HG02943 (cell line): Measurements from ENCODE around the gene CHST8.
"Not testable (repeated sequence)": the region's sequence is repeated elsewhere in the genome, so short reads cannot be mapped to it uniquely, and the experiment has no call there.

Source experiments
- ATAC-seq: cut with Tn5 transposase; IDR thresholded peaks from one replicate; pipeline ENCODE4 v1.9.1; 2021; ENCODE audit warnings: mild to moderate bottlenecking, low read depth, moderate library complexity; ENCODE audit not compliant: unreplicated experiment

CHST8 gene

DNA sequence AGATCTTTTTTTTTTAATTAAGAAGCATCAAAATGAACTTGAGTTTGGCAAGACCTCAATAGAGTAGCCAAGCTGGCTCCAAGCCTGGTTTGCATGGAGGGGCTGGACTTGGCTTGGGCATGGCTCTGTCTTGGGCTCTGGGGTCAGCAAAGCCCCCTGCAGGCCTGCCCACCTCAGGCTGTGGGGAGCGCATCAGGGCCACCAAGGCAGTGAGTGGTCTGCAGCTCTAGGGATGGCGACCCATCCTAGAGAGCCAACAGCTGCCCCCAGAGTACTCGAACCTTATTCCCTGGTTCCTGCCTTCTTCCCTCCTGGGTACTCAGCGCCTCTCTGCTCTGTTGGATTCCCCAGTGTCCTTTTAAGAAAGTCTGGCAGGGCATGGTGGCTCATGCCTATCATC, 5.4 kb upstream of the CHST8 start:
- ATAC-seq, result no peak

- no peak for ATAC-seq
Measured at GRCh38 chr19:33616857-33617256, 4.9 kb upstream of the CHST8 start.

DNA sequence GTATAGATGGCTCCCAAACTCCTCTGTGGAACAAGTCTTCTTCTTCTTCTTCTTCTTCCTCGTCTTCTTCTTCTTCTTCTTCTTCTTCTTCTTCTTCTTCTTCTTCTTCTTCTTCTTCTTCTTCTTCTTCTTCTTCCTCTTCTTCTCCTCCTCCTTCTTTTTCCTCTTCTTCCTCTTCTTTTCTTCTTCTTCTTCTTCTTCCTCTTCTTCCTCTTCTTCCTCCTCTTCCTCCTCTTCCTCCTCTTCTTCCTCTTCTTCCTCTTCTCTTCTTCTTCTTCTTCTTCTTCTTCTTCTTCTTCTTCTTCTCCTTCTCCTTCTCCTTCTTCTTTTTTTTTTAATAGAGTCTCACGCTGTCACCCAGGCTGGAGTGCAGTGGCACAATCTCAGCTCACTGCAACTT, 3.4 kb upstream of the CHST8 start:
- ATAC-seq, result not testable (repeated sequence)

DNA sequence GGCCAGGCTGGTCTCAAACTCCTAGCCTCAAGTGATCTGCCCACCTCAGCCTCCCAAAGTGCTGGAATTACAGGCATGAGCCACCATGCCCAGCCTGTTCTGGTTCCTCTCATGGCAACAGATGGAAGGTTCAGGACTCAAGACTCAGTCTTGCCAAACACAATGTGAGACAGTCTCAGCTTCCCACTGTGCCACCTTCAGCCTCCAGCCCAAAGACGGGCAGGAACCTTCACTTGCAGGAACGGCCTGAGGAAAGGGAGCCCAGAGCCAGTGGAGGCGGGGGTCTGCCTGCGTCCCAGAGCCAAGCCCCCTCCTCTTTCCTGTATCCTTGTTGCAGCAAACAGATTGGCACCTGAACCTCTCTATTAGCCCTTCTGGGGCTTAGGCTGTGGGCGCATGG, 2.9 kb upstream of the CHST8 start:
- ATAC-seq, result no peak

- ATAC-seq, result no peak
Measured at GRCh38 chr19:33620611-33621010, 1.1 kb upstream of the CHST8 start.

GRCh38 chr19:33621065-33621785, 528 bp upstream of the CHST8 start:
- no peak for ATAC-seq

DNA sequence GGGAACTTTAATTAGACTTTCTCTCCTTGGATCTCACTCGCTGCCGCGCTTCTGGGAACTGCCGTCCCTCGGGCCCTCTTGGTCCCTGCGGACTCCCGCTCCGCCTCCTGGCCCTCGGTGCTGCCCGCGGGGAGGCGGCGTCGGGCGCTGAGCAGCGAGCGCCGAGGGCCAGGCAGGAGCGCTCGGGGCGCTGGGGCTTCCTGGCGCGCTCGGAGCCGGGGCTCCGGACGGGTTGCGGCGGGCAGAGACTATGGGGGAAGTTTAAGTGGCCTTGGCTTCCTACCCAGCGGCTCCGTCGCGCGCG, 704 bp downstream of the CHST8 start:
- no peak for ATAC-seq

DNA sequence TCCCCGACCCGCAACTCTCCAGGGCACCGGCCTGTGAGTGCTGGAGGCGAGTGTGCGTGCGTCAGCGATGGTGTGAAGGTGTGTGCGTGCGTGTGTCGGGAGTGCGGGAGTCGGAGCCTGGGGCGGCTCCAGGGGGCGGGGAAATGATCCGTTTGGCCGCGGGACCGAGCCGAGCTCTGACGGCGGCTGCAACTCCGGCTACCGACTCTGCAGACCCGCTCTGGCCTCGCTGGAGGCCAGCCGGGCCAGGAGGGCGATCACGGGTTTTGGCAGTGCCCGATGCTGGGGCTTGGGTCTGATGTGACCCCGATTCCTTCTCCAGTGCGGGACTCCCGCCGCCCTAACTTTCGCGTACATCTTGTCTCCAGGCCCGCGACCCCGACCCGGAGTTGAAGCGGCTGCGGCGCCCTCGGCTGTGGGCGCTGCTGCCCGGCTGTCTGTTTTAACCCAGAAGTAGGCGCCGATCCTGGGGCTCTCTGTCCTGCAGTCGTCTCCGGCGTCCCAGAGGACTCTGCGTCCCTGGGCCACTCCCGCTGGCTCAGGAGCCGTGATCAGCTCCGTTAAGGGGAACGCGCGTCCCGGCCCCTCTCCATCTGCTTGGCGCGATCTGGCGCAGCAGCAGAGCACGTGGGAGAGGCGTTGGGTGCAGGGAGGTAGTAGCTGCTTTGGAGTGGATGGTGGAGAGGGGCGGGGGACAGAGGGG, 1.2 kb downstream of the CHST8 start:
- no peak for ATAC-seq

- no peak for ATAC-seq
Measured at GRCh38 chr19:33624586-33624985, 2.8 kb downstream of the CHST8 start.

DNA sequence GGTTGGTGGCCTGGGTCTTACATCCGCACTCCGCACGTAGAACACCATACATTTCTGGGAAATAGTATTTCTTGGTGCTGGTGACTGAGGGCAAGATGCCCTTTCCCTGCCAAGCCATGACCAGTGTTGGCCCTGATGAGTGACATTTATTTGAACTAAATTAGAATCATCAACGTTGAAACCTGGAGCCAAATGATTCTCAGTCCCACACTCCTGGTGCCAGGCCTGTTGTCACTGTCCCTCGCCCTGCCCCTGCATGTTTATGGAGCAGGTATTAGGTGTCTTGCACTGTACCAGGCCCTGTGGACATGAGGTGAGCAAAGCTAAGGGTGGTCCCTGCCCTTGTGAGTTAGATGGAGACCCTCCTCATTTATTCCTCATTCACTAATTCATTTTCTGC, 5.8 kb downstream of the CHST8 start:
- ATAC-seq, result no peak

GRCh38 chr19:33627962-33628839, 6.4 kb downstream of the CHST8 start:
- no peak for ATAC-seq

- no peak for ATAC-seq
Measured at GRCh38 chr19:33628921-33629825, 7.4 kb downstream of the CHST8 start.

DNA sequence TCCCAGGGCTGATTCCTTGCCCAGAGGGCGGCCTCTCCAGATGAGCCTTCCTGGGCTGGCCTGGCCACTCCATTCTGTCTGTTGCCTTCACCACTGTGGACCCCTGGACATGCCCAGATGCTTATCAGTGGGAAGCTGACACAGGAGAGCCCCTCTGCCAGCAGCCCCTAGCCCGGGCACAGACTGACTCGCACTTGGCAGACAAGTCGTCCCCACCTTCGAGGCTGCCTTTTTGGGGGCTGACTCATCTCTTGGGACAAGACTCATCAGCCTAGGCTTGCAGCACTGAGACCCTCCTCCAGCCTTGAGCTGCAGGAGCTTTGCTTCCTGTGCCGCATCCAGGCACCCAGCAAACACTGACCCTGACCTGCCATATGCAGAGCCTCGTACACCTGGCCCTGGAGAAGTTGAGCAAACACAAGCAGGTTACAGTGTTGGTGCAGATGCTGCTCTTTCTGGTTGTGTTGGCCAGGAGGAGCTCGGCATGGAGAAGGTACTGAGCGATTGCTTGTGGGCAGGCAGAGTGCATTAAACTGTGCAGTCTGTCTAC, 8.1 kb downstream of the CHST8 start:
- no peak for ATAC-seq

GRCh38 chr19:33630880-33631608, 9.3 kb downstream of the CHST8 start:
- no peak for ATAC-seq

GRCh38 chr19:33631609-33631973, 9.8 kb downstream of the CHST8 start:
- no peak for ATAC-seq

DNA sequence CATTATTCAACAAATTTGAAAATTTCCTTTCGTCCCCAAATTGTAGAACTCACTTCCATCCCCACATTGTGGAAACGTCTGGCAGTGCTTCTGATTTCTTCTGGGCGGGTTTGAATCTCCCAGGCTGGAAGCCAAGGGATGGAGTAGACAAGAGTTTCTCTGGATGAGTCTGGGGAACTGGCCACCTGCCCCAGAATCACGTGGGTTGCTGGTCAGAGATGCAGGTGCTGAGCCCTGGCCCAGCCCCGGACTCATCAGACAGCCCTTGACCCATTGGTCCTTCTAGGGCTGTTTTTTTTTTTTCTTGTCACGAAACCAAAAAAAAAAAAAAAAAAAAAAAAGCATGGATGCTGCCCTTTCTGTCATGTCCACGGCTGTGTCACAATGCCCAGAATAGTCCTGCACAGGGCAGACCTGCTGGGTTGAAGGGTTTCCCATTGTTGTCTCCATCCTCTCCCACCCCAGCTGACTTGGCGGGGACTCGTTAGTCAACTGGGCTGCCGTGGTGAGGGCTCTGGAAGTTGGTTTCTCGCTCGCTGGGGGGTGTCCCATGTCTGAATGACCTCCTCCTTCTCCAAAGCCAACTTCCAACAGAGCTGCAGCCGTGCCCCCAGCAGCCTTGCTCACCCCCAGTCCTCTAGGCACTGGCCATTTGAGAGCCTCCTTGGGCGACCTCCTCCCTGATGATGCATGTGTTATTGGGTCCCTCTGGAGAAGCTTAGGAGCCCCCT, 12.8 kb downstream of the CHST8 start:
- no peak for ATAC-seq

DNA sequence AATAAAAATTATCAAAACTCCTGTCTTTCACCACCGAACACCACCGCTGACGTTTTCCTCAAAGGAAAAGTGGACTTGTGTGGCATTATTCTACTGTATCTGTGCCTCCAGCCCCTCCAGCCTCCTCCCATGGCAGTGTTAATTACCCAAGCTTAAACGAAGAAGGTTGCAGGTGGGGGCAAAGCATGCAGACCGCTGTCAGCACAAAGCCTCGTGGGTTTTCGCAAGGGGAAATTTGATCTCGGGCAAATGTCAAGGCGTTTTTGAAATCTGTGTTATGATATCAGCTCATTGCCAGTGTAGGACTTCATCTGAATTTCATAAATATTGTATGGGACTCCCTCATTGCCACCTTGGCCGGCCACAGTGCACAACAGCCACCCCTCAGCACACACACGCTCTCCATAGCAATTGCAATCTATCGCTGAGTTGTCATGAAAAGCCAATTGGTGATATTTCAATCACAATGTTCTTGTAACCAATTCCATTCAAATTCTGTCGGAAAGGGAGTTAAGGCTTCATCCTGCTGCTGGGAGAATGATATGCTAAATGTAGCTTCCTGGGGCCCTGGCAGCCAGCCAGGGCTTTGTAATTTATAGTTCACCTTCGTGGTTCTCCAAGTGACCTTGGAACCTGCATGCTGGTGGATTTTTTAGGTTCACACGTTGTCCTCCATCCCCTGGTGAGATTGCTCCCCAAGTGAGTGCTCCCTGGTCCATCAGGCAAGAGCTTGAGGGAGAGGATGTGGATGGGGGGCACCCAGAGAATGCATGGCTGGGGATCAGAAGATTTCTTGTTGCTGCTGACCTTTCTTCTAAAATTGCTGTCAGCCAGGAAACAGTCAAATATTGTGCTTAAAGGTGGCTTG, 16.6 kb downstream of the CHST8 start:
- ATAC-seq, result no peak
